Activated effector memory CD4-positive, alpha-beta T cell treated with anti-CD3 and anti-CD28 coated beads, Interleukin-2, amount 50 U/mL, for 16 hours (primary cell): ENCODE results near the gene LRRK1.
"Not testable (repeated sequence)": the region's sequence is repeated elsewhere in the genome, so short reads cannot be mapped to it uniquely, and the experiment has no call there.

Source experiments
- DNase-seq: peaks from one replicate; pipeline ENCODE4 v3.0.0-alpha.2; 2020

Gene LRRK1

DNA sequence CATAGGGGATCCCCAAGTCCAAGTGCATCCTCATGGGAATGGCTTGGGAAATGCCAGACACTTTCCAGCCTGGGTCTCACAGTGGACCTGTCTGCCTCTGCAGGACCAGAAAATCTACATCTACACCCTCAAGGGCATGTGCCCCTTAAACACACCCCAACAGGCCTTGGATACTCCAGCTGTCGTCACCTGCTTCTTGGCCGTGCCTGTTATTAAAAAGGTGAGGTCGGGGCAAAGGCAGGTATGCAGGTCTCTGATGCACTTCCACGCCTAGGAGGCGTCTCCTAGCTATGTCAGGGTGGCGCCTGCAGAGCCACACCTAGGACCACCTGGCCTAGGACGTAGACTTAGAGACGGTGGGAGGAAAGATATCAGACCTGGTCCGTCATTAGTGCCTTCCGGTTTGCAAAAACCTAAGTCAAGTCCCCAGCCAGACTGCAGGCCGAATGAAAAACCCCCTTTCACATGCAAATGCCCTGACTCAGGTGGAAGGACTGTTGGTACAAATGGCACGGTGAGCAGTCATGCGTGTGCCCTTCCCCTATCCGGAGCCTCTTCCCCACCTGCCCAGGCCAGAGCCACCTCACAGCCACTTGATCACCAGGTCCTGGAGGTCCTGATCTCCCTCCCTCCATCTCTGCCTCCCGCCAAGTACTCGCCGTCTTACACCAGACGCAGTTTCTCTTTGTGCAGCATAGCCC, 143.5 kb downstream of the LRRK1 start:
- DNase-seq = no peak

DNA sequence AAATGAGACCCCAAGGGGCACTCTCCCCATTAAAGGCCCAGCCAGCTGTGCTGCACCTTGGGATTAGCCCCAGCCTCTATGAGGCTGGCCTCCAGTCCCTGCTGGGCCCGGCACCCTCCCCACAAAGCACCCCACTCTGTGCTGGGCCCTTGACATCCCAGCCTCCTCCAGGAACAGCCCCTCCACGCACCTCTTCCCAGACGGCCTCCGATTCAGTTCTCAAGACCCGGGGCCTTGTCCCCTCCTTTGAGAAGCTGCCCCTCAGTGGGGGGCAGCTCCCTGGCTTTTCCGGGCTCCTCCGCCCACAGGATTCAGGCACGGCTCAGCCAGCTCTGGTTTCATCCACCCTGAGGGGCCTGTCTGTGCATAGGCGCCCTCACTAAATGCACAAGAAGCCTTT, 144.1 kb downstream of the LRRK1 start:
- no peak for DNase-seq

DNA sequence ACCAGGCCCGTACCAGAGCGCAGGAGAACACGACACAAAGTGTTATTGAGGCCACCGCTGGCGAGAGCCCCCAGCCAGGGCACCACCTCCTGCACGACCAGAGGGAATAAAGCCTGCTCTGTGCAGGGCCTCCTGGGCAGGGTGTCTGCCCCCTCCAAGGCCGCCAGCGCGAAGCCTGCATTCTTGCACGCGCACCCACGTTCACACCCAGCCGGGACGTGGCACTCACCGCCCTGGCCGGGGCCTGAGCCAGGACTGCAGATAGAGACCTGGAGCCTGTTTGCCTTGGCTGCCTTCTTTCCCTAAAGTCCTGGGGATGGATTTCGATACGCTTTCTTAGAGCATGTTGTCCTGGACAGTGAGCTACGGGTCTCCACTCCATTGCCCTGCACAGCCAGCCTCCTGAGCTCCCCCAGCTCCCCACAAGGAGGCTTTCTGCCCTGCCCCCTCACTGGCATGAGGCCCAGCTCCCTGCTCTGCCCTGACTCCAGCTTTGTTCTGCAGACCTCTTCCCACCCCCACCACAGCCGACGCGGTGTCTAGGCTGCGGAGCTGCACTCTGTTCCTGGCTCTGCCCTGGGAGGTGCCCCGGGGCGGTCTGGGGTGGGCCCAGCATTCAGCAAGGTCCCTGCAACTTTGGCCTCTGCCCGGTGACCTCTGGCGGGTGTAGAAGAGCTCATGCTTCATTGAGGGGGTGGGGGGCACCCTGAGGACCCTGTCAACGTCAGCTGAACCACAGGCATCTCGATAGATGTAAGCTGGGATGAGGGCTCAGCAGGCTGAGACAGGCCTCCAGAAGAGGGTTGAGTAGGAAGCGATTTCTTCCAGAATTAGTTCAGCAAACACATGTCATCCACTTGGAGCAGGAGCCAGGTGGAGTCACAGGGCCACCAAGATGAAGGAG, 145.0 kb downstream of the LRRK1 start:
- DNase-seq = no peak

- peak; percentile 39 for DNase-seq
Observed at GRCh38 chr15:101064795-101065569, 145.8 kb downstream of the LRRK1 start.

- DNase-seq = peak; percentile 39
Observed at GRCh38 chr15:101065570-101066221, 146.5 kb downstream of the LRRK1 start.

- DNase-seq = peak; percentile 47
Observed at GRCh38 chr15:101066501-101067408, 147.6 kb downstream of the LRRK1 start.

DNA sequence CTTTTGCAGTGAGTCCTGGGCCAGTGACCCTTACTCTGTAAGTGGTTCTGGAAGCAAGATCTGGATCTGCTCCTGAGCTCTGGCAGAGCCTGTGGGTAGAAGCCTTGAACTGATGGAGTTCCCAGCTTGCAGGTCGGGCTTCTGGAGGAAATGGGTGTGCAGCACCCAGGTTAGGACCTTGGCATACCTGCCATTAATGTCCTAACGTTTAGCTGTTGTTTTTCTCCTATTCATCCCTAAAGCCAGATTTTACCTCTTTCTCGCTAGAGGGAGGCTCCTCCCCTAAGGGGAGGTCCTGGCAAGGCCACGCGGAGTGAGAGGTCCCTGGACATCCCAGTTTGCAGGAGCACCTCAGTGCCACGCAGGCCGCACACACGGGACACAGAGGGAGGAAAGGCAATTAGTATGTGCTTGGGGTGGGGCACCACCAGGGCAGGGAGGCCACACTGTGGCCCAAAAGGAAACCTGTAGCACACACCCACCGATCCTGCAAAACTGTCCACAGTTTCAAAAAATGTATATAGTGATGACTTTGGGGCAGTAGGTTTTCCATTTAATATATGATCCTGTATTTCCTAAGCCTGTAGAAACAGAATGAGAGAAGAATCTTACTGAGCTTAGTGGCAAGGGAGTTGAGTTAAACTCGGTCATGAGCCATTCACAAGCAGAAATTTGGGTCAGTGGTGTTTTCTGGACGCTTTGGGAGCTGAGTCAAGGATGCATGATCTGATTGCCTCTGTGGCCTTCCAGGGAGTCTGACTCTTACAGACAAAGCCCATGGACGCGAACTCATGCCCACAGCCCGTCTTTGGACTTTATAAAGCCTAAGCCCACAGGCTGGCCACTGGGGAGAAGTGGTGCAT, 148.7 kb downstream of the LRRK1 start:
- no peak for DNase-seq

DNA sequence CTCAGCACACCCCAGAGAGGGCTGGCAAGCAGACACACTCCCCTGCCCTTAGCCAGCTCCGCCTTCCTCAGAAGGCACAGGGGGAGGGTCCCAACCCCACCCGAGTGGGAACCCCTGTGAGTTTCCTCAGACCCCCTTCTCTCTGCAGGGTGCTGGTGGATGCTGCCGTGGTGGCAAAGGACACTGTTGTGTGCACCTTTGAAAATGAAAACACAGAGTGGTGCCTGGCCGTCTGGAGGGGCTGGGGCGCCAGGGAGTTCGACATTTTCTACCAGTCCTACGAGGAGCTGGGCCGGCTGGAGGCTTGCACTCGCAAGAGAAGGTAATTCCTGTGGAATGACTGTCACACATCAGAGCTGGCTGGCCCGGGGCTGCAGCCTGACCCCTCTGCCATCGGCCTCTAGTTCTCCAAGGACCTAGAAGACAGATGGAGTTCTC, 149.4 kb downstream of the LRRK1 start:
- no peak for DNase-seq

DNA sequence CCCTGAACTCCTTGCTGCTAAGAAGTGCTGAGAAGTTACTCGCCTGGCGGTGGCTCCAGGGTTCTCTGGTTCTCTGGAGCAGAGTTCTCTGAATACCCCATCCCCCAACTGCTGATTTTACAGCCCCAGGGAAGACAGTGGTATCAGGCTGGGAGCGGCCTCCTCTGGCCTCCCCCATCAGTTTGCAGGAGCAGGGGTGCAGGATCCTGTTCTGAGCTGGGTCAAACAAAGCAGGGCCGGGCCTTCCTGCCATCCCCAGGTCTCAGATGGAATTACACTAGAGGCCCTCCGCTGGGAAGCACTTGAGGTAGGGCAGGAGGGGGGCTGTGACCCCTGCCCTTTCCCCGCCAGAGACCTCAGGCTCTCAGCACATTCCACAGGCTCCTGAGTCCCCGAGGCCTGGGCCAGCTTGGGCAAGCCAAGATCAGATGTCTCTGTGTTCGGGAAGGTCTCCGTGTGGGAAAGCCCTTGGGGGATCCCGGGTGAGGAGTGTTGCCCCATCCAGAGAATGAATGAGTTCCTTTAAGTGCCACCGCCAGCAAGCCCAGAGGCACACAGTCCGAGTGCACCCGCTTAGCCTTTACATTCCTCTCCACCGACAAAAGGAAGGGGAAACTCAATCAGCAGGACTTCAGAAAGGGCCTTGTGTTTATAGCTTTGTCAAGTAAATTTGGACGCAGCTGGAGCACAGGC, 149.9 kb downstream of the LRRK1 start:
- DNase-seq = no peak

- no peak for DNase-seq
Observed at GRCh38 chr15:101069654-101069973, 150.5 kb downstream of the LRRK1 start.

DNA sequence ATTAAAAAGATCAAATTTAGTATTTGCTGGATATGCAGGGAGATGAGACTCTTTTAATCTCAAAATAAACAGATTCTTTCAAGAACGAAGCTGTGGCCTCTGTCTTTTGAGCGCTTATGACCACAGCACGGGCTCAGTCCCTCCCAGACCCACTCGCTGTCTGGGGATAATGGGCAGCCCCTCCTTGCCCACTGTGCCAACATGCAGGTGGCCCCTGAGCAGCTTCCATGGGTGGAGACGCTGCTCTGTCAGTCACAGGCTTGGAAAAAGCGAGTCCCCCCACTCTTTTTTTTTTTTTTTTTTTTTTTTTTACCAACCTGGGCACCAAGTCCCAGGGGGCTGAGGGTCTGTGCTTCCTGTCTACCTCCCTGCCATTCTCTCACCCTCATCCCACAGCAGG, 150.9 kb downstream of the LRRK1 start:
- no peak for DNase-seq

- DNase-seq = no peak
Observed at GRCh38 chr15:101070502-101071273, 151.5 kb downstream of the LRRK1 start.

DNA sequence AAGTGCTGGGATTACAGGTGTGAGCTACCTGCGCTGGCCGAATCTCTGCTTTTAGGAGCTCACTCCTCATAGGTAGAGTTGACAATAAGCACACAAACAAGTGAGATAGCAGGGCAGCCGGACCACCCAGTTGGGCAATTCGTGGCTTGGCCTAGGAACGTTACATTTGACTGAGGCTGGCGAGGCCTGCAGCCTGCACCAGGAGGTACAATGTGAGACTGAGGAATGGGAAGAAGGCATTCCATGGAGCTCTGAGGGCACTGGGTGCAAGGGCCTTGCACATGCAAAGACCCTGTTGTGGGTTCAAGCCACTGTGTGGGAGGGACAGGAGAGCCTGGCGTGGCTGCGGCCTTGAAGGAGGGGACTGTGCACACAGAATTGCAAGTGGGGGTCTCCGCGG, 152.5 kb downstream of the LRRK1 start:
- DNase-seq = peak; percentile 34

- not testable (repeated sequence) for DNase-seq
Observed at GRCh38 chr15:101072235-101072634, 153.1 kb downstream of the LRRK1 start.

DNA sequence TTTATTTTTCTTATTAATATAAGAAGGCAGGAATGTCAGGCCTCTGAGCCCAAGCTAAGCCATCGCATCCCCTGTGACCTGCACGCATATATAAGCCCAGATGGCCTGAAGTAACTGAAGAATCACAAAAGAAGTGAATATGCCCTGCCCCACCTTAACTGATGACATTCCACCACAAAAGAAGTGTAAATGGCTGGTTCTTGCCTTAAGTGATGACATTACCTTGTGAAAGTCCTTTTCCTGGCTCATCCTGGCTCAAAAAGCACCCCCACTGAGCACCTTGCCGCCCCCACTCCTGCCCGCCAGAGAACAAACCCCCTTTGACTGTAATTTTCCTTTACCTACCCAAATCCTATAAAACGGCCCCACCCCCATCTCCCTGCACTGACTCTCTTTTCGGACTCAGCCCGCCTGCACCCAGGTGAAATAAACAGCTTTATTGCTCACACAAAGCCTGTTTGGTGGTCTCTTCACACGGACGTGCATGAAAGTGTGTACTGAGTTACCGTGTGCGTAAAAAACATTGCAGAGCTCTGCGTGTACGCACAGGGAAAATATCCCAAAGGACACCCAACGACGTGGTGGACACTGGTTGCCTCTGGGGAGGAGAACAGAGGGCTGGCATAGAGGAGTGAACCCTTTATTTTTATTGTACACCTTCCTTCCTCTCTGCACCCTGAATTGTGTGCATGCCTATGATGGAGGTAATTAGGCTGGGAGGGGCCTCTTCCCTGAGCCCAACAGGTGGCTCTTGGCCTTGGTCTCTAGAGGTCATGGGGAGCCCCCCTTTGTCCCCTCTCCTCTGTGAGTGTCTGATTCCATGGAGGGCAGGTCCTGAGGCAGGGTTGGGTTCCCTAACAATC, 158.9 kb downstream of the LRRK1 start:
- not testable (repeated sequence) for DNase-seq

DNA sequence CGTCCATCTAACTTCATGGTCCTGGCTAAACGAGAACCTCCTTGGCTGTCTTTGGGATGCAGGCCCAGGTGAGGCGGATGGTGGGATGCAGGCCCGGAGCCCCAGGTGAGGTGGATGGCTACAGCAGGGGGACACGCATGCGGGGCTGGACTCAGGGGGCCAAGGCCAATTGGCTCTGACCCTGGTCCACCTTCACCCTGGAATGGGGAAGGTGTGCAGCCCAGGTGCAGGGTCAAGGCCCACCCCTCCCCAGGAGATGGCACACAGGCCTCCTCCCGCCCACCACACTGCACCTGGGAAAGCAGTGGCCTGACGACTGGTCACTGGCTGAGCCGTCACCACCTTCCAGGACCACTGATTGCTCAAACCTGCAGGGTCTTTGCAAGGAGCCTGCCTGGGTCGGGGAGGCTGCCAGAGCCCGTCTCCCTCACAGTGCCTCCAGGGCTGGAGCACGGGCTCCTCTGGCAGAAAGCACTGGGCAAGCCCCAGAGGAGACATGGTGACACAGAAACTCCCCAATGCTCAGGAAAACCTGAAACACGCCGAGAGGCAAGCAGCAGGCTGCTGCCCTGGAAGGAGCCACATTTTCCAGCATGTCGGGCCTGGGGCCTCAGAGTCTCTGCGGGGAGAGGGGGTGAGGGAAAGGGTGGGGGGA, 159.6 kb downstream of the LRRK1 start:
- no peak for DNase-seq

DNA sequence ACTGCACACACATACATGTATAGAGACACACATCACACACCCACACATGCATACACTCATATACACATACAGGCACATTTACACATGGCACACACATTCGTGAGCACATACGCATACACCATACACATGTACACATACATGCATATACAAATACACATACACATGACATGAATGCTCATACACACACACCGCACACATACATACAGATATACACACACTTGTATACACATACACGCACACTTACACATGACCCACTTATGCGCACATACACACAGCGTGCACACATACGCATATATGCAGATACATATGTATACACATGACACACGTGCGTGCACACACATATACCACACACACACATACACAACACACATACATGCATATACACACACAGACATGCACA, 162.7 kb downstream of the LRRK1 start:
- no peak for DNase-seq
